ENCODE results near the gene AHRR. TPM values are rescaled to one million over a fixed set of nuclear protein-coding genes. Genes with fewer than 3 reads are reported as not detected.

AHRR gene
- total RNA-seq, 2 experiments from 2014 or later: 2.2 to 3.4 TPM

GRCh38 chr5:430214-430925, 108.9 kb downstream of the AHRR start:
- H3K9me2 ChIP-seq (ENCODE audit: insufficient read depth, low read length): no peaks in the 10 kb centered on the region
- TF ChIP-seq CTCF (conservative IDR thresholded peaks at IDR 0.05; ENCODE audit: low read length) (no peak), EZH2phosphoT487 (IDR thresholded peaks at IDR 0.05; ENCODE audit: borderline replicate concordance, low read depth, low read length) (no peak)
- no peak overlapping the region for H2AFZ ChIP-seq (ENCODE audit: low read length)
- no peak overlapping the region for H3K4me3 ChIP-seq (ENCODE audit: low read depth, low read length, poor library complexity, severe bottlenecking)
- intact Hi-C loops (cut with micrococcal nuclease; ENCODE audit: unreplicated experiment): no loop called here
- no peaks in the 10 kb centered on the region for H3K4me1 ChIP-seq (ENCODE audit: insufficient read depth, low read length, poor library complexity, severe bottlenecking)
- no peaks in the 10 kb centered on the region for H3K36me3 ChIP-seq (ENCODE audit: insufficient read depth, low read length)
- ChIA-PET POLR2A (no interaction called here), CTCF (ENCODE audit: unreplicated experiment) (no interaction called here)
- H3K79me2 ChIP-seq (ENCODE audit: insufficient read depth, low read depth, low read length): no peaks in the 10 kb centered on the region
- no TSS peak for BruUV-seq (replicated peaks)
- H4K20me1 ChIP-seq (ENCODE audit: insufficient read depth, low read length): no peaks in the 10 kb centered on the region
- H3K27ac ChIP-seq (ENCODE audit: low read depth, low read length, poor library complexity, severe bottlenecking): no peak overlapping the region
- DNase-seq (ENCODE audit: low spot score): no peak
- no peaks in the 10 kb centered on the region for H3K9me3 ChIP-seq (ENCODE audit: low read length)
- no peak overlapping the region for H3K4me2 ChIP-seq (ENCODE audit: low read length)

DNA sequence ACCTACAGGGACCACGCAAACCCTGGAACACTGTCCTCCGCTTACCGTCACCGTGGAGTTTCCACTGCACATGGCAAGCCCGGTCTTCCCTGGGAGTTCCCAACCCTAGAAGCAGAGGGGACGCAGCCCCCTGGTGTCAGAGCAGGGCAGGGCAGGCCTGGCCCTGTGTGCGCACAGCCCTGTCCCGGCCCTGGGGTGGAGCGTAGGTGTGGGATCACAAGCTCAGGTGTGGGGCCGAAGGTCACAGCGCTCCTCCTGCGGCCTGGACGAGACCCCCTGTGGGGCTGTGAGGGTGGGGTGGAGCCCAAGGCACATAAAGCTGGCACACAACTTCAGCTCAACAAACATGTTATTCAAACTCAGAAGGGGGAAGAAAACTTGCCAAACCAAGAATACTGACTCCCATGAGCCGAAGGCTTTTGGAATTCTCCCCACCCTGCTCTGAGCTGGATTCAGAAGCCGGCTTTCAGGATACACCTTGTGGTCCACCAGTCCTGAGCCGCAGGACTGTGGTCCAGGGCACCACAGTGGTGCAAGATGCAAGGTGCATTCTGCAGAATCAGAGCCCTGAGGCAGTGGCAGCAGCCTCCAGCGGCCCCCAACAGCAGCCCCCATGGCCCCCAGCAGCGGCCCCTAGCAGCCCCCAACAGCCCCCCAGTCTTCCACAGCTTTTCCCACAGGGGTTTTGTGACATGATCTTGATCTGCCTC, 109.6 kb downstream of the AHRR start:
- intact Hi-C loops (cut with micrococcal nuclease; ENCODE audit: unreplicated experiment): loop anchor here (1.0 kb wide), 1 partner anchor 114 kb away; no protein-coding TSS in a partner anchor

More for the DNA sequence above, 109.6 kb downstream of the AHRR start:
- H3K4me3 ChIP-seq (ENCODE audit: low read depth, low read length, poor library complexity, severe bottlenecking): no peak overlapping the region
- TF ChIP-seq CTCF (conservative IDR thresholded peaks at IDR 0.05; ENCODE audit: low read length) (peak; percentile 77), EZH2phosphoT487 (IDR thresholded peaks at IDR 0.05; ENCODE audit: borderline replicate concordance, low read depth, low read length) (no peak)
- H3K27ac ChIP-seq (ENCODE audit: low read depth, low read length, poor library complexity, severe bottlenecking): no peak overlapping the region
- H3K36me3 ChIP-seq (ENCODE audit: insufficient read depth, low read length): no peaks in the 10 kb centered on the region
- ChIA-PET POLR2A (no interaction called here), CTCF (ENCODE audit: unreplicated experiment) (no interaction called here)
- H3K4me1 ChIP-seq (ENCODE audit: insufficient read depth, low read length, poor library complexity, severe bottlenecking): no peaks in the 10 kb centered on the region
- peak; percentile 50 for DNase-seq (ENCODE audit: low spot score)
- no peaks in the 10 kb centered on the region for H3K79me2 ChIP-seq (ENCODE audit: insufficient read depth, low read depth, low read length)
- no peak overlapping the region for H3K4me2 ChIP-seq (ENCODE audit: low read length)
- no peaks in the 10 kb centered on the region for H4K20me1 ChIP-seq (ENCODE audit: insufficient read depth, low read length)
- BruUV-seq (replicated peaks): no TSS peak
- no peaks in the 10 kb centered on the region for H3K9me2 ChIP-seq (ENCODE audit: insufficient read depth, low read length)
- H2AFZ ChIP-seq (ENCODE audit: low read length): no peak overlapping the region
- H3K9me3 ChIP-seq (ENCODE audit: low read length): no peaks in the 10 kb centered on the region

Measured in OCI-LY7 (cell line).